ENCODE data around the gene ATP6V0D1.

Gene ATP6V0D1

DNA sequence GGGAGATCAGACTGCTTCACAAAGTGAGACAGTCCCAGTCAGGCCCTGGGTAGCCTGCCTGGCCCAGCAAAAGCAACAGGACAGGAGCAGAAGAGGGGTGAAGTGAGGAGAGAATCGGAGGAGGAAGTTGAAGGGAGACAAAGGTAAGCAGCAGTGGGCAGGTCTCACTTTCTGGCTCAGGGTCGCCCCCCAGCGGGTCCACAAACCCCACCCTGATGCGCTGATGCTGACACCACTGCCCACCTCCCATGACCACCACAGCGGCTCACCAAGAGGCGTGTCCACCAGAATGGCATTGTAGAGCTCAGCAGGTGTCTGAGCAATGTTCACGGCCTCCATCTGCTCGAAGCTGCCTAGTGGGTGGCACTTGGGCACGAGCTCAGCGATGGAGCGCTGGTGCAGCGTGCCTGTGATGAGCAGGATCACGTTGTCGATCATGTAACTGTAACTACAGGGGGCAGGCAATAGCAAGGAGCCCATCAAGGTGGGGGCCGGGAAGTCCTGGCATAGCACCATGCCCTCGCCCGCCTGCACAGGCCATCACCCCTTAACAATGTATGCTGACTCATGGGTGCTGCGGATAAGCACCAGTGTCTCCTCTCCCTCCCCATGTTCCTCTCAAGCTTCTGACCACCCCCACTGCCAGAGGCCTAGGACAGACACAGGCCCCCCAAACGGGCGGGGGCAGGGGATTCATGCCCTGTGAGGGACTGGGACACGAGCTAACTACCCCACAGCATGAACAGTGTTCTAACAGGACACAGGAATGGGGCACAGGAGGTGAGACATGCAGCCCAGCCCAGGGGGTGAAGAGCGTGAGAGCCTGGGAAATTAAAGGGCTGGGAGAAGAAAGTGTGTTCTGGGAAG, 36.5 kb downstream of the ATP6V0D1 start:
- FAIRE-seq: no peak

DNA sequence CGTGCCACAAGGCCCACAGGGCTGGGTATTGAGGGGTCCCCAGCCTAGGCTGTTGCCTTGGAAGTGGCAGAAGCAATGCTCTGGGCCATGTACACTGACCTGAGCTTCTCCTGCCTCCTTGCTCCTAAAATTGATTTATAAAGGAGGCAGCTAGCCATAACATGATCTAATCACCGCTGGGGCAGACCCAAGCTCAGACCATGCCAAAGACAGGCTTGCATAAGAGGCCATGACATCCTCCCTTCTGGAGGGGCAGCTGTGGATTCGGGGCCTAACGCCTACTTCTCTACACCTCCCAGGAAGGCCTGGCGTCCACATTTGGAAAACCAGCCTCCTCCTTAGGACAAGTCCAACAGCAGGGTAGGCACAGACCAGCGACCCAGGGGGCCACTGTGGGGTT, 37.7 kb downstream of the ATP6V0D1 start:
- no peak for FAIRE-seq

- no peak for FAIRE-seq
Measured at GRCh38 chr16:67442581-67443255, 38.2 kb downstream of the ATP6V0D1 start.

DNA sequence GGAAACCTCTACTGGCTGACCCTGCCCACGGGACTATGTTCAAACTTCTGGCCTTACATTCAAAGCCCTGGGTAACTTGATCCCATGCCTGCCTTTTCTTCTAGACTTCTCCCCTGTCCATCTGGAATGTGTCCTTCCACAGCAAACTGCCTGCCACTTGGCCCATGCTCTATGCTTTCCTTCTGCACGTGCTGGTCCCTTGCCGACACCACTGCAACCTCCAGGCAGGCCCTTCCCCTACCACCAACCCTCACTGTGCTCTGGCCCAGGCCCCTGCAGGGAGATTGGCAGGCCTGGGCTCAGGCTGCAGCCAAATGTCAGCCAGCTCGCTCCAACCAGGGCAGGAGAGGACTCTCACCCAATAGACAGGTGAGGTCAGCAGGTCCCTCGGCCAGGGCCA, 39.0 kb downstream of the ATP6V0D1 start:
- FAIRE-seq: no peak

GRCh38 chr16:67441271-67441753, 39.6 kb downstream of the ATP6V0D1 start:
- no peak for FAIRE-seq

DNA sequence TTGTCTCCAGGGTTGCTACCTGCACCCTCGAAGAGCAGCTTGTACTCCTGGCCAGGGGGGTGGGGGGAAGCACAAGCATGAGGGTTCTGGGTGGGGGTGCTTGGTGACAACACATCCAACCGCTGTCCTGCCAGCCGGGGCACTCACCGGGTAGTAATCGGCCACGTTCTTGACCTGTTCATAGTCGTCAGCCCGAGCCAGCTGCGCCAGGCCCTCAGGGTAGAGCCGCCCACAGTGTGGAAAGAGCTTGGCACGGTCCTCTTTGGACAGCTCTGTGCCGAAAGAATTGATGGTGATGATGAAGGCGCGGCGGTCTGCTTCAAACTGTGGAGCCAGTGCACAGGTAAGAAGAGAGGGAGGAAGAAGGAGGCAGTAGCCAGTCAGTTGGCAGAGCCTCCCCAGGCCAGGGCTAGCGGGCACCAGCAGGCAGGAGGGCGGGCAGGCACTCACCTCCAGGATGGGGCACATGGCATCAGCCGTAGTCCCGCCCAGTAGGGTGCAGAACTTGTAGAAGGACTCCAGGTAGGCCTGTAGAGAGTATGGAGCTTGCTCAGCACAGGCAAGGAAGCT, 42.0 kb downstream of the ATP6V0D1 start:
- no peak for FAIRE-seq

DNA sequence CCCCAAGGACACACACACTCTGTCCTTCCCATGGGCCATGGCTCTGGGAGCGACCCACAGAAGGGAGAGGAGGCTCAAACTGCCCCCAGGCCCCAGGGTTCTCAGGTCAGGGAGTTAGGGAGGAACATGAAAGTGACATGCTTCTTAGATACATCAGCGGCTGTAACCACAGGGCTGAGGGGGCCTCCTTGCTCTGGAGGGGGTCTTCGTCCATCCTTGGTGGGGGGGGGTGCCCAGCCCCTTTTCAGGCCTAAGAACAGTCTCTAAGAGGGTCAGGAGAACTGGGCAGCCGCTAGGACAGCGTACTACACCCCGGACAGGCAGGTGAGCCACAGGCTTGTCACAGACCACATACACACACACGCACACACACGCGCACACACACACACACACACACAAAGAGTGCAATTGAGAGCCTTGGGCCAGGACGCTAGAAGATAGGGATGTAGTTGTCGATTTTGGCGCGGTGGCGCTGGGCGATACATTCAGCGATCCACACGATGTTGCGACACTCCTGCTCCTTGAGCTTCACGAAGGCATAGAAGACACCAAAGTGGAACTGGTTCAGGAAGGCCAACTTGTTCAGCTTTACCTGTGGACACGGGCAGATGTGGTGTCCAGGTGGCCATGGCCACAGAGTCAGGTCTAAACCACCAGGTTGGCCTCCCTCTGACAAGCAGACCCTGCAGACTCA, 42.7 kb downstream of the ATP6V0D1 start:
- FAIRE-seq: no peak

DNA sequence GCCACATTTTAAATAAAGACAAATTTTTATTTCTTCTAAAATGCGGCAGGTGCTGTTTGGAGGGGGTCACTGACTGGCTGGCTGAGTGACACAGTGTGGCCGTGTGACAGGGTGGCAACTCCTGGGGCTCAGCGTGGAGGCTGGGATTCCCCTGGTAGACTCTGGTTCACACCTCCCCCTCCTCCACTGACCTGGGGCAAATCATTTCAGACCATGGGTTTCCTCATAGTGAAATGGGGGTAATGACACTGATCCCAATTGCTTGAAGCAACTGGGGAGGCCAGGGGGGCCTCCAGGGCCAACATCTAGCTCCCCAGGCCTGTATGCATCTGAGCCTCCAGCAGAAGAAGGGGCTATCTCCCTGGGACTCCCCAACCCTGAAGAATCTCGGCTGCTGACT, 43.4 kb downstream of the ATP6V0D1 start:
- no peak for FAIRE-seq

DNA sequence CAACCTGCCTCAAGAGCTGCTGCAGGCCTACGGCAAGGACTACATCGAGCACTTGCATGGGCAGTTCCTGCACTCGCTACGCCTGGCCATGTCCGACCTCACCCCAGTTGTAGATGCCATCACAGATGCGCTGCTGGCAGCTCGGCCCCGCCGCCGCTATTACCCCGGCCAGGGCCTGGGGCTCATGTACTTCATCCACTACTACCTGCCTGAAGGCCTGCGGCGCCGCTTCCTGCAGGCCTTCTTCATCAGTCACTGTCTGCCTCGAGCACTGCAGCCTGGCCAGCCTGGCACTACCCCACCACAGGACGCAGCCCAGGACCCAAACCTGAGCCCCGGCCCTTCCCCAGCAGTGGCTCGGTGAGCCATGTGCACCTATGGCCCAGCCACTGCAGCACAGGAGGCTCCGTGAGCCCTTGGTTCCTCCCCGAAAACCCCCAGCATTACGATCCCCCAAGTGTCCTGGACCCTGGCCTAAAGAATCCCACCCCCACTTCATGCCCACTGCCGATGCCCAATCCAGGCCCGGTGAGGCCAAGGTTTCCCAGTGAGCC, 44.2 kb downstream of the ATP6V0D1 start:
- FAIRE-seq: no peak

DNA sequence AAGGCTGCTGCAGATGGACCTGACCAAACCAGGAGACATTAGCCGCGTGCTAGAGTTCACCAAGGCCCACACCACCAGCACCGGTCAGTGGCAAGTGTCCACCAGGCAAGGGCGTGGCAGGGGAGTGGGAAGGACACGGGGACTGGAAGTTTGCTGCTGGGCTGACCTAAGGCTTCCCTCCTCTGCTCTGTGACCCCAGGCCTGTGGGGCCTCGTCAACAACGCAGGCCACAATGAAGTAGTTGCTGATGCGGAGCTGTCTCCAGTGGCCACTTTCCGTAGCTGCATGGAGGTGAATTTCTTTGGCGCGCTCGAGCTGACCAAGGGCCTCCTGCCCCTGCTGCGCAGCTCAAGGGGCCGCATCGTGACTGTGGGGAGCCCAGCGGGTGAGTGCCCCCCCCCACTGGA, 45.2 kb downstream of the ATP6V0D1 start:
- FAIRE-seq: no peak

DNA sequence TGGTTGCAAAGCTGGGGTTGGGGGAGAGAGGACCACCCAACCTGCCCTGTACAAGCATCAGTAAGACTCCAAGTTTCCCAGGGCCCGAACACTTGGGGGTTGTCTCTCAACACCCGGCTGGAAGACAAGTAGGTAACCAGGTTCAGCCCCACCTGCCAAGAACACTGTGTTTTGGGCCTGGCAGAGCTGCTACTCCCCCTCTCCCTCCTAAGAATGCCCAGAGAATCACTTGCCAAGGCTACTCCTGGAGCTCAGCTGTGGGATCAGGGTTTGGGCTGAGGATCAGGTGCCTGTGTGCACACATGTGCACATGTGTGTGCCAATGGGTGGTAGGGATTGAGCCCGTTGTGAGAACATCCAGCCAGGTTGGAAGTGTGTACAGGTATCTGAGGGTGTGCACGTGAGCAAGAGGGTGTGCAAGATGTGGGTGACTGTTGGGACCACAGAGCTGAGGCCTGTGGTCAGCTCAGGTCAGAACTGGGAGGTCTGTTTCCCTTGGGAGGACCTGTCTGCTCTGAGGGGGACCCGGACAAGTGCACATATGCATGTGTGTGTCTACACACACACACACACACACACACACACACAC, 47.7 kb downstream of the ATP6V0D1 start:
- FAIRE-seq: no peak

- no peak for FAIRE-seq
Measured at GRCh38 chr16:67432506-67432890, 48.5 kb downstream of the ATP6V0D1 start.

GRCh38 chr16:67431775-67432505, 49.0 kb downstream of the ATP6V0D1 start:
- FAIRE-seq: no peak

DNA sequence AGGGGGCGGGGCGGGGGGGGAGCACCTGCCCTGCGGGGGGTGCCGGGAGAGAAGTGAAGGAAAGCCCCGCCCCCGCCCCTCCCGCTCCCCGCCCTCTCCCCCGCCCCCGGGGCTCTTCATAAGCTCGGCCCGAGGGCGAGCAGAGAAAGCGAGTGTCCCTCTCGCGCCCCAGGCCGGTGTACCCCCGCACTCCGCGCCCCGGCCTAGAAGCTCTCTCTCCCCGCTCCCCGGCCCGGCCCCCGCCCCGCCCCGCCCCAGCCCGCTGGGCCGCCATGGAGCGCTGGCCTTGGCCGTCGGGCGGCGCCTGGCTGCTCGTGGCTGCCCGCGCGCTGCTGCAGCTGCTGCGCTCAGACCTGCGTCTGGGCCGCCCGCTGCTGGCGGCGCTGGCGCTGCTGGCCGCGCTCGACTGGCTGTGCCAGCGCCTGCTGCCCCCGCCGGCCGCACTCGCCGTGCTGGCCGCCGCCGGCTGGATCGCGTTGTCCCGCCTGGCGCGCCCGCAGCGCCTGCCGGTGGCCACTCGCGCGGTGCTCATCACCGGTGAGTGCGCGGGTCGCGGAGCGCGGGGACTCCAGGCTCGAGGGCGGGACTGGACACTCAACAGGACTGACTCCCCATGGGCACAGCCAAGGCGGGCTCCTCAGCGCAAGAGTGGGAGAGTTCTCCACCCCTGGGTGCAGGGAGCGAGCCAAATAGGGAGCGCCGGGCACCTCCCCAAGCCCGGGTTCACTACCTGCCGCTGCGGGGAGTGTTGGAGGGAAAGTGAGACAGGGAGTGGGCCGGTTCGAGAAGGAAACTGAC, 49.8 kb downstream of the ATP6V0D1 start, which contains the start of gene HSD11B2:
Gene HSD11B2, plus strand, starts transcription at position 145 of the 798 bp plus-strand sequence. Its CDS starts 128 bp downstream, at position 273.
- FAIRE-seq: no peak

DNA sequence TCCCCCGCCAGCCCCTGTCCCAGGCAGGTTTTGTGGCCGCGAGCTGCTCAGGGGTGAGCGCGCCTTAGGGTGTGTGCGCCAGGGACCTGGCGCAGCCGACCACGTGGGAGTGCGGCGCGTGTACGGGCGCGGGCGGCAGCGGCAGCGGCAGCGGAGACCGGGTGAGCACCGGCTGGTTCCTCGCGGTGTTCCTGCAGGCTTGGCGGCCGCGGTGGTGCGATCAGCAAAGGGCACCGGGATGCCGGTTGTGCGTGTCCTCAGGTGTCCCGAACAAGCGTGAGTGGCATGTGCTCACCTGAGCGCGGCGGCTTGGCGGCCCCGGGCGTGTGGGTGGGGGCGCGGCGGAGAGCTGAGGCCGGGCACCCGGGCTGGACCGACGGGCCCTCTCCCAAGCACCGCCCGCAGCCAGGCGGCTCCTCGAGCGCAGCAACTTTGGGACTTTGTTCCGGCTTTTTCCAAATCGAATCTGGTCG, 50.4 kb downstream of the ATP6V0D1 start:
- no peak for FAIRE-seq

DNA sequence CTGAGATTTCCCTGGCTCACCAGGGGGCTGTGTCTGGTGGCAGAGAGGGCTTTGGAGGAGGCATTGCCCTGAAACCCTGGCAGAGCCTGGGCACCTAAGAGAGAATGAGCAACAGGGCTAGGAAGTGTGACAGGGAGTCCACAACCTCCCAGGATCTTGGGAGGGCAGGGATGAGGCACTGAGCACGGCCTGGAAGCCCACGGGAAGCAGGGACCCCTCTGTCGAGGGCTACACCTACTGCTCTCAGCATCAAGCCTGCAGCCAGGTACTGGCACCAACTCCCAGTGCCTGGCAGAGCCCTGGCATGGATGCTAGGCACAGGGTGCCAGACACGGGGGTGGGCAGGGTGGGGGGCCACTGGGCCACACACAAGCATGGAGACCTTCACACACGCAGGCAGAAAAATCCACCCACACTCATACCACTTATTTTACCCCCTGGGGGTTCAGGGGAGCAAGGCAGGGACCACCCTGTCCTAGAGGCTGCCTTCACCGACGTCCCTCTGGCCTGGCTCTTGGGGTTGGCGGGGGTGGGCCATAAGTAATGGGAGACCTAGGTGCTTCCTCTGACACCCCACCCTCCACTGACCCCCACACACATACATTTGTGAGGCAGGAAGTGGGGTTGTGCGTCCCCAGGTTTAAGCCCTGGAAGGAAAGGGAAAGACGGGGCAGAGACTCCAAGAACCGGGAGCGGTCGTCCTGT, 51.0 kb downstream of the ATP6V0D1 start:
- no peak for FAIRE-seq

DNA sequence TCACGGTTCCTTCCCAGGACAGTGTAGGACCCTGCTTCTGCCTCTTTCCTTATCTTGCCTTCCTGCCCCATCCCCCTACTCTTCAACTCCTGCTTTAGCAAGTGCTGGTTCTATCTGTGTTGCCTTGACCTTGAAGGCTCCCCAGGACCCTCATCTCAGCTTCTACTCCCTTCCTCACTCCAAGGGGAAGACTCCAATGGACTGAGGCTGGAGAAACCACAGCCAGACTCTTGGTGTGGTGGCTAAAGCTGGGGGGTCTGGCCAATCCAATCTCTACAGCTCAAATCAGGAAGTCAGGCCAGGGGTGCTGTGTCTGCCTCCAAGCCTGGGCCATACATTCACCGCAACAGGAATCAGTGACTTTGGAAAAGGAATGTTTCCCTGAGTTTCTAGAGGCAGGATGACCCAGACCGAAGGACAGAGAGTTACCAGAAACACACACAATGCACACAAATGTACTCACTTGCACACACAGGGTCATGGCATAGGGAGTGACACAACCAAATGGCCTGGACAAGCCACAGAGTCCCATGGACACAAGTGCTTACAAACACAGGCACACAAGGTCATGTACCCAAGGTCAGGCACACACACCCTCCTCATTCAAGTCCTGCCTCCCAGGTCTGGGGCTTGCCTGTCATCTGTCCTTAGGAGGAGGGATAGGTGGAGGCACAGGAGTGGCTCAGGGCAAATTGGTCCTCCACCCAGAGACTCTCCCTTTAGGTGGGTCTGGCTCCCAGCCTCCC, 51.7 kb downstream of the ATP6V0D1 start:
- no peak for FAIRE-seq

DNA sequence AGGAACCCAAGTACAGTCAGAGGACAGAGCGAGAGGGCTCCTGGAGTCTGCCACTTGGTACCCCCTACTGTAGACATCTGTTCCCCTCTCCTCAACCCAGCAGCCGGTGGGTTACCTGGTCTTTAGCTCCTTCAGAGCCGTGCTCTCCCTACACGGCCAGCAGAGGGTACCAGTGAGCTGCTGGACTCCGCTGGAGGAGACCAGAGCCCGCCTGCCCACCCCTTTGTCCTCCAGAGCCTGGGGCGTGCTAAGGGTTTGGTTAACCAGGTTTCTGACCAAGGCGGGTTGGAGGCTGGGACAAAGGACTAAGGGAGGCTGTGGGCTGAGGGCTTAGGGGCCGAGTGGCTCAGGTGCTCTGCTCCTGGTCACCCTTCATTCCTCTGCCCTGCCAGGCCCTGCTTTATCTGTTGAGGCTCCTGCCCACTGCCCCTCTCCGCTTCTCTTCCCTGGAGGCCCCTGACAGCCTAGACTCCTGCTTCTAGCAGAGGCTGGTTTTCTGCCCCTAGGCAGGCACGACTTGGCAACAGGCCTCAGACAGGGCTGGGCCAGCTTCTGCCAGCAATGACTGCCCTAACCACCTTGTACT, 52.7 kb downstream of the ATP6V0D1 start:
- FAIRE-seq: no peak

DNA sequence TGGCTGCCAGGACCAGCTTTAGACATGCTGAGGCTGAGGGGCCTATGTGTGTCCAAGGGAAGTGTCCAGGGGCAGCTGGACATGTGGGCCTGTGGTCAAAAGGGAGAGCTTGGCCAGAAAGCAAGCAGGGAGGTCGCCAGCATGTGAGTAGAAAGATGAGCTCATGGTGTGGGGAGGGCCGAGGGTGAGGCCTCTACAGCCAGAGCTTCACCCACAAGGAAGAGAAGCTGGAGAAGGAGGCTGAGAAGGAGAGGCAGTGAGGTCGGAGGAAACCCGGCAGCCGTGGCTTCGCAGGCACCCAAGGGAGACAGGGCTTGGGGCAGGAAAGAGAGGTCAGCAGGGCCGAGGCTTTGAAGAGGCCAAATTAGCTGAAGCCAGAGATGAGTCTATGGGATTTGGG, 54.0 kb downstream of the ATP6V0D1 start:
- FAIRE-seq: no peak
